Inflammatory macrophage treated with lipopolysaccharide for 4 hours (primary cell): ENCODE data around the gene TANGO6.

Experiments used
- DNase-seq: peaks from one replicate; pipeline ENCODE4 v3.0.0-alpha.2; 2020

Gene TANGO6

DNA sequence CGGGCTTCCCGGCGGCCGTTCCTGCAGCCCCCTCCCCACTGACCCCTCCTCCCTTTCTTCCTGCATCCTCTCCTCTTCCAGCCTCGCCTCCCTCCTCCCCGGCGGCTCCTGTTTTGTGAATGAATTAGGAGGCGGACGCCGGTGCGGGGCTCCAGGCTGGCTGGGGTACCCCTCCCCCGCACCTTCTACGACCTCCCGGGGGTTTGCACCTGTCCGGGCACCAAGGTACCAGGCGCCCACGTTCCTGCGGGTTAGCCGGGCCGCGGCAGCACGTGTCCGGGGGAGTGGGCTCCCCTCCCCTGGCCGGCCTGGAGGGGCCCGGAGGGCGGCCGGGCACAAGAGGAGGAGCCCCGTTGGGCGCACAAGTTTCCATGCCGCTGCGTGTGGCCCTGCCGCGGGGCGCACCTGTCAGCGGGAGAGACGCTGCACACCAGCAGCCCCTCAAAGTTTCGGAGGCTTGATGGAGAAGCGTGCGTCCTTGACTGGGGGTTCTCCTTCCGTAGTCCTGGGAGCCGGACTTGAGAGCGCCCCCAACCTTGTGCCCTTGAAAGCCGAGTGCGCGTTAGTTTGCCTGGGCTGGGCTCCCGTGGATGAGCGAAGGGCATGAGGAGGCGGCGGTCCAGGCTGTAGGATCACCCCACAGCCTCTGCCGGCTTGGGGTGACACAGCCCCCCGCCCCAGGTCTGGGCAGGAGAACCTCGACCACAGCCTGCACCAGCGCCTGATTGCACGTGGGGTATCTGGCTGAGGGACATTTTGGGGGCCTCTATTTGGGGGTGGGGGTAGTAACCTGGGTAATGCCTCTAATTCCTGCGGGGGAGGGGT is 263.4 kb downstream of the TANGO6 start:
- no peak for DNase-seq

DNA sequence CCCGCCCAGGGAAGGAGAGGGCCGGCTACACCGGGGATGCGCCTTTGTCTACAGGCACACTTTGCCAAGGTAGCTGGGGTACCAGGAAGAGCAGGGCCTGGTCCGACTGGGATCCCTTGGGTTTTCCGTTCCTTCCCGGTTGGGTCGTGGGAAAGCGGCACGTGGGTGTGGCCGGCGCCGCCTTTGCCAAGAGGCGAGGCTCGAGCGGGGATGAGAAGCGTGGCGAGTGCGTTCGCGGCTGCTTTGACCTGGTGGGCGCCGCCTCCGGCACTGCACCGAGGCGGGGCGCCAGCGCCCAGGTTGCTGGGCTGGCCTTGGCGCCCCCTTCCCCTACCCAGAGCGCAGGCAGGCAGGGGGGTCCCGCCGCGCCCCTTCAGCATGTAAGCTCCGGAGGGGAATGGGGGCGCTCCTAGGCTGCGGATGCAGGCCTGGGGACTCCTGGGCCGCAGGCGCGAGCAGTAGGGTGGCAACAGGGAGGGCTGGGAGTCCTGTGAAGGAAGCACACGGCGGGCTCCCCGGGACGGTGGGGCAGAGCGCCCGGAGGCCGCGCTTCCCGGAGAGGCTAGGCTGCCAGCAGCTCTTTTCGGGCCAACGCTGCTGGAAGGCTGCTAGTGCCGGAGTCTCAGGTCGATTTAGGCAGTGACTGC is 264.1 kb downstream of the TANGO6 start:
- DNase-seq, result no peak

DNA sequence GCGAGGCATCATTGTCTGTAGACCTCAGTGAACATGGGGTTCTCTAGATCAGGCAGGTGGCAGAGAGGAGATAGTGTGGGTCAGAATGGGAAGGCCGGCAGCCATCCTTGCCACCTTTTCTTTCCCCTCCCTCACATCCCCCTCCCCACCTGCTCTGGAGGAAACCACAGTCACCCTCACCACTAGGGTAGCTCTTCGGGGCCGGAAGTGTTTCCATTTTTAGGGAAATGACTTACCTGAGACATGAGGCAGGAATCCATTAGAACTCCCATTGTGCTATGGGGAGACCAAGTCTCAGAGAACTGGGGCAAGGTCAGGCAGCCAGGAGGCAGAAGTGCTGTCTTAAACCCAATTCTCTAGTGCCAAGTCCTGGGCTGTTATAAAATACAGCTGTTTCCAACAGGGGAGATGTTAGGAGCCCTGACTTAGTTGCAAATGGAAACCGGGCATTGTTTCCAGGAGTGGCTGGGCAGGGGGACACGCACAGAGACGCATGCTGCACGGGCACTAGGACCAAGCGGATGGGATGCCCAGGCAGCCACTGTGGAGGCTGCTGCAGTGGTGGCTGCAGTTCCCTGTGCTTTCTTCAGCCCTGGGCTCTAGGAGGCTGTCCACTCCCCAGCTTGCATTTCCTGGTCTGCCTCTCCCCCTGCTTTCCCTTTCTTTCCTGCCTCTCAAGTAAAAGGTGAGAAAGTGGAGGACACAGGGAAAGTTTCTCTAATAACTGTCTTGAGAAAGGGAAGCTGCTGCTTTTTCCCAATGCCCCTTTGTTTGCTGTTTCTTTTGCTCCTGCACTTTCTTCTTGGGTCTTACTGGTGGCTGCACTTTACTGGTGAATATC is 265.0 kb downstream of the TANGO6 start:
- no peak for DNase-seq

DNA sequence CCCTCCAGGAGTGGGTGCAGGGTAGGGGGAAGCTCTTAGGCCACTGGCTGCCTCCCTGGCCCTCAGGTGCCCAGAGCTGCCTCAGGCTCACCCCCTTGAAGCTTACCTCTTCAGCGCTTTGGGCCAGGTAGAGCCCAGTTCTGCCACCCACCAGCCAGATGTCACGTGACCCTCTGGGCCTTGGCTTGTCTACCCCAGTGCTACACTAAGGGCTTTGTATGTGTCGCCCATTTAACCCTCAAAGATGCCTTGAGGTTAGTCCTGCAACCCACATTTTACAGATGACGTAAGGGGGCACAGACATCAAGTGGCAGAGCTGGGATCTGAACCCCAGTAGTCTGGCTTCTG is 265.5 kb downstream of the TANGO6 start:
- no peak for DNase-seq

DNA sequence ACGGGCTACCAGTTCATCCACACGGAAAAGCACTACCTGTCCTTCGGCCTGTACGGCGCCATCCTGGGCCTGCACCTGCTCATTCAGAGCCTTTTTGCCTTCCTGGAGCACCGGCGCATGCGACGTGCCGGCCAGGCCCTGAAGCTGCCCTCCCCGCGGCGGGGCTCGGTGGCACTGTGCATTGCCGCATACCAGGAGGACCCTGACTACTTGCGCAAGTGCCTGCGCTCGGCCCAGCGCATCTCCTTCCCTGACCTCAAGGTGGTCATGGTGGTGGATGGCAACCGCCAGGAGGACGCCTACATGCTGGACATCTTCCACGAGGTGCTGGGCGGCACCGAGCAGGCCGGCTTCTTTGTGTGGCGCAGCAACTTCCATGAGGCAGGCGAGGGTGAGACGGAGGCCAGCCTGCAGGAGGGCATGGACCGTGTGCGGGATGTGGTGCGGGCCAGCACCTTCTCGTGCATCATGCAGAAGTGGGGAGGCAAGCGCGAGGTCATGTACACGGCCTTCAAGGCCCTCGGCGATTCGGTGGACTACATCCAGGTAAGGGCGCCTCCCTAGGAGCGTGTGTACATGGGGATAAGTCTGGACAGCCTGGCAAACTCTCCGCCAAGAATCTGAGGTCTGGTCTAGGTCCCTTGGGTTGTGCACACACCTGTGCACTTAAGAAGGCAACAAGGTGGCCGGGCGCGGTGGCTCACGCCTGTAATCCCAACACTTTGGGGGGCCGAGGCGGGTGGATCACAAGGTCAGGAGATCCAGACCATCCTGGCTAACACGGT is 266.3 kb downstream of the TANGO6 start:
- DNase-seq, result no peak

GRCh38 chr16:69110406-69110805 is 267.1 kb downstream of the TANGO6 start:
- DNase-seq, result no peak

GRCh38 chr16:69111216-69111875 is 268.0 kb downstream of the TANGO6 start:
- DNase-seq, result no peak

DNA sequence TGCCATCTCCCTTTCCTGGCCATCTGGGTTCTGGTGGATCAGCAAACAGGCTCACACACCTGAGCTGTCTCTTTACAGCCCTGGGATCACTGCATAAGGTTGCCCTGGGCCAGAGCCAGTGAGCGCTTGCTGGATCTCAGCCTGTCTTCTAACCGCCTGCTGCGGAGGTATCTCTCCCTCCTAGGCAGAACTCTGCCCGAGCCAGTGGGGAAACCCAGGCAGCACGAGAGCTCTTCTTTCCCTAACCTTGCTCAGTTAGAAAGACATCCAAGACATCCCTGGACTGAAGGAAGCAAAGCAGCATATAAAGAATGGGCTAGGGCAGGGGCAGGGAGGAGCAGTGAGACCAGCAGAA is 268.5 kb downstream of the TANGO6 start:
- no peak for DNase-seq

GRCh38 chr16:69112285-69113129 is 269.2 kb downstream of the TANGO6 start:
- DNase-seq, result peak; percentile 48

DNA sequence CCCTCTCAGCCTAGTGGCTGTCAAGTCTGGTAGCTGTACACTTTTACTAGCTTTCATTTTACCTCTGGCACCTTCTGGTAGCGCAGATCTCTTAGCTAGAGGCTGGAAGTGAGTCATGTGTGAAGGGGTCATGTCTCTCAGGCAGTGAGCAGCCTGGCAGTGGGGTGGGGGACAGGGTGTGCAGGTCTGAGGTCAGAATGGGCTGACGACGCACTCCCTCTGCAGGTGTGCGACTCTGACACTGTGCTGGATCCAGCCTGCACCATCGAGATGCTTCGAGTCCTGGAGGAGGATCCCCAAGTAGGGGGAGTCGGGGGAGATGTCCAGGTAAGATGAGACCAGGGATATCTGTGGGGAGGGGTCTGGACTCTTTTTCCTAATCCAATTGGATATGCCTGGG is 269.9 kb downstream of the TANGO6 start:
- no peak for DNase-seq

DNA sequence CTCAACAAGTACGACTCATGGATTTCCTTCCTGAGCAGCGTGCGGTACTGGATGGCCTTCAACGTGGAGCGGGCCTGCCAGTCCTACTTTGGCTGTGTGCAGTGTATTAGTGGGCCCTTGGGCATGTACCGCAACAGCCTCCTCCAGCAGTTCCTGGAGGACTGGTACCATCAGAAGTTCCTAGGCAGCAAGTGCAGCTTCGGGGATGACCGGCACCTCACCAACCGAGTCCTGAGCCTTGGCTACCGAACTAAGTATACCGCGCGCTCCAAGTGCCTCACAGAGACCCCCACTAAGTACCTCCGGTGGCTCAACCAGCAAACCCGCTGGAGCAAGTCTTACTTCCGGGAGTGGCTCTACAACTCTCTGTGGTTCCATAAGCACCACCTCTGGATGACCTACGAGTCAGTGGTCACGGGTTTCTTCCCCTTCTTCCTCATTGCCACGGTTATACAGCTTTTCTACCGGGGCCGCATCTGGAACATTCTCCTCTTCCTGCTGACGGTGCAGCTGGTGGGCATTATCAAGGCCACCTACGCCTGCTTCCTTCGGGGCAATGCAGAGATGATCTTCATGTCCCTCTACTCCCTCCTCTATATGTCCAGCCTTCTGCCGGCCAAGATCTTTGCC is 271.1 kb downstream of the TANGO6 start:
- no peak for DNase-seq

GRCh38 chr16:69114976-69115355 is 271.6 kb downstream of the TANGO6 start:
- no peak for DNase-seq

- DNase-seq, result no peak
These were observed 272.0 kb downstream of the TANGO6 start for GRCh38 chr16:69115361-69115760.

GRCh38 chr16:69115837-69116236 is 272.5 kb downstream of the TANGO6 start:
- DNase-seq, result no peak

GRCh38 chr16:69116256-69116875 is 273.0 kb downstream of the TANGO6 start:
- DNase-seq, result no peak

DNA sequence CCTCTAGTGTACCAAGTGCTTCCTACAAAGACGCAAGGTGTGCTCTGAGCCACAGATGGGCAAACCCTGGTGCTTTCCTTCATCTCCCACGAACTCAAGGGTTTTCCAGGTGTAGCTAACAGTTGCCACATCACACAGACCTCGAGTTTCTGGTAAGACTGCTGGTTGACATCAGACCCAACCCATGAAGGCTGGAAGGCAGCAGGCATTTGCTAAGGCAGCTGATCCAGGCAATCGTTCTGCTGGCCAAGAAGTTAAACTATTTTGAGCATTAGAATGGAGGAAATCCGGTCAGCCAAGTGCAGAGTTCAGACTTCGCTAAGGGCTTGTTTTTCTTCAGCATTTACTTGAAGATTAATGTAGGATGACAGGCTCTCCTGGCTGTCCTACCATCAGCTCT is 273.6 kb downstream of the TANGO6 start:
- no peak for DNase-seq

- DNase-seq, result no peak
These were observed 275.1 kb downstream of the TANGO6 start for GRCh38 chr16:69118468-69118867.

DNA sequence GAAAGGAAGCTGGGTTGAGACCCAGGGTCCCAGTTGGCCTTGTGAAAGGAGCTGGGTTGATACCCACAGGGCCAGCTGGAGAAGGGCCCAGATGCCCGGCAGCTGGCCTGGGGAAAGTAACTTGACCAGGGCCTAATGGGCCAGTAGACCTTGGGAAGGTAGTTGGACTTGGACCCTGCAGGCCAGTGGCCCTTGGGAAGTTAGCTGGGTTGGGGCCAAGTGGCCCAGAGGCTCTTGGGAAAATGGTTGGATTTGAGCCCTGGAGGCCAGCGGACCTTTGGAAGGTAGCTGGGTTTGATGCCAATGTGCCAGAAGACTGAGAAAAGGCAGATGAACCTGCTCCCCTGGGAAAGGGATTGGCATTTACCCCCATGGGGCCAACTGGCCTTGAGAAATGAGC is 275.7 kb downstream of the TANGO6 start:
- no peak for DNase-seq

DNA sequence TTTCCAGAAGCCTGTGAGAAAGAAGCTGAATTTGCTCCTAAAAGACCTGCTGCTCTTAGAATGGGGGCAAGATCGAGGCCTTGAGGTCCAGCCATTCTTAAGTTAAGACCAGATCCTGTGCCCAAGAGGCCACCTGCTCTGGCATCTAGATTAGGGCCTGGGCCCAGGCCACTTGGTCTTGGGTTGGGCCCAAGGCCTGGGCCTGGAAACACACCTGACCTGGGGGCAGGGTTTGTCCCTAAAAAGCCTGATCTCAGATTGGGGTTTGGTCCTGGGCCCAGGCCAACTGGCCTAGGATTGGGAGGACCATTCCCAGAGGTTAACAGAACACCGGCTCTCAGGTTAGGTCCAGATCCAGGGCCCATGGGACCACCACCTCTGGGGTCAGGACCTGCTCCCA is 276.2 kb downstream of the TANGO6 start:
- DNase-seq, result no peak

- DNase-seq, result no peak
These were observed 276.8 kb downstream of the TANGO6 start for GRCh38 chr16:69120096-69120664.
